ENCODE data around the gene AGER.

The AGER gene

DNA sequence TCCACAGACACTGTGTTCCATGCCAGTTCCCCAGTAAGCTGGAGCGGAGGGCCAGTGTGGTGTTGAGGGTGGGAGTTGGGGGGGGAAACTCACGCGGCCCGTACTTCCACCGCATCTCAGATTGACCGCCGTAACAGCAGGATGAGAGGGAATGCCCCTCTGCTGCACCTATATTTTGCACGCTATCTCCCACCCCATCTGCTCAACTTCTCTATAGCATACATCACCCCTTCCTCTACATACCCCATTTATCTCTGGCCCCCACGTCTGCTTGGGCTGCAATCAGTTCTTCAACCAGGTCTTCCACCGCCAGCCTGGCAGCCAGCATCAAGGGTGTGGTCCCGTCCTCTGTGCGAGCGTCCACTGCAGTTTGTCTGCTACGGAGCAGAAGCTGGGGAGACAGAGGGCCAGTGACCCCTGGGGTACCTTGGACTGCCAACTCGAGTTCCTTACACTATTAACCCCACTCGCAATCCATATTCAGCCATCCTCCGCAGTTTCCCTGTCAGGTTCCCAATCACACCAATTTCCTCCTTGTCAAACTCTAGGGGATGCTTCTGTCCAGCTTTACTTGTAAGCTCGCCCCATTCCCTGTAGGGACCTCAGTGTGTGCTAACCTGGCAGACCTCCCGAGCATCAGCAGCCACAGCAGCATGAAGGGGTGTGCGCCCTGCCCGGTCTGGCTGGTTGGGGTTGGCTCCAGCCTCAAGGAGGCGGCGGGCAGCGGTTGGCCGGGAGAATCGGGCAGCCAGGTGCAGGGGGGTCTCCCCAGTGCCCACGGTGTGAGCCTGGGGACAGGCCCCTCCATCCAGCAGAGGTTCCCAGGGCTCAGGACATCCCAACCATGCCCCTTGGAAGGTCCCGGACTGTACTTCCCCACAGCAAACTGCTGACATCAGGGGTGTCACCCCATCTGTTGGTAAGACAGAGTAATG is 12.9 kb upstream of the AGER start:
- CTCF ChIA-PET, result interaction anchor here (0.7 to 1.5 kb wide), 2 partner anchors 48 to 306 kb away, joined by 3 to 8 read pairs; no protein-coding TSS in a partner anchor
- TF ChIP-seq ZNF157 (tag by site-specific recombination; IDR thresholded peaks at IDR 0.05), result no peak
- no peak for TF ChIP-seq ZSCAN23 (tag by site-specific recombination; IDR thresholded peaks at IDR 0.05)
- no peak for TF ChIP-seq SALL2 (tag by site-specific recombination; IDR thresholded peaks at IDR 0.05; ENCODE audit: borderline replicate concordance)
- no peak for TF ChIP-seq ZNF121 (tag by site-specific recombination; IDR thresholded peaks at IDR 0.05)
- TF ChIP-seq, protein P1, sequence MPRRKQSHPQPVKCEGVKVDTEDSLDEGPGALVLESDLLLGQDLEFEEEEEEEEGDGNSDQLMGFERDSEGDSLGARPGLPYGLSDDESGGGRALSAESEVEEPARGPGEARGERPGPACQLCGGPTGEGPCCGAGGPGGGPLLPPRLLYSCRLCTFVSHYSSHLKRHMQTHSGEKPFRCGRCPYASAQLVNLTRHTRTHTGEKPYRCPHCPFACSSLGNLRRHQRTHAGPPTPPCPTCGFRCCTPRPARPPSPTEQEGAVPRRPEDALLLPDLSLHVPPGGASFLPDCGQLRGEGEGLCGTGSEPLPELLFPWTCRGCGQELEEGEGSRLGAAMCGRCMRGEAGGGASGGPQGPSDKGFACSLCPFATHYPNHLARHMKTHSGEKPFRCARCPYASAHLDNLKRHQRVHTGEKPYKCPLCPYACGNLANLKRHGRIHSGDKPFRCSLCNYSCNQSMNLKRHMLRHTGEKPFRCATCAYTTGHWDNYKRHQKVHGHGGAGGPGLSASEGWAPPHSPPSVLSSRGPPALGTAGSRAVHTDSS (tag by site-specific recombination; IDR thresholded peaks at IDR 0.05), result no peak
- TF ChIP-seq IKZF3 (tag by site-specific recombination; IDR thresholded peaks at IDR 0.05), result no peak
- 0 out of 2 replicates have a peak, but pooled peaks have one; percentile 7 for TF ChIP-seq HOXC10 (CRISPR knock-in tag; IDR thresholded peaks at IDR 0.05)
- TF ChIP-seq ZNF544 (tag by site-specific recombination; IDR thresholded peaks at IDR 0.05), result no peak
- no peak for TF ChIP-seq MYNN (tag by site-specific recombination; IDR thresholded peaks at IDR 0.05; ENCODE audit: borderline replicate concordance)
- no peak for TF ChIP-seq PRDM1 (tag by site-specific recombination; IDR thresholded peaks at IDR 0.05)
- no peak for TF ChIP-seq ZNF2 (tag by site-specific recombination; IDR thresholded peaks at IDR 0.05)
- TF ChIP-seq OVOL3 (tag by site-specific recombination; IDR thresholded peaks at IDR 0.05), result no peak
- TF ChIP-seq ZNF600 (tag by site-specific recombination; IDR thresholded peaks at IDR 0.05), result peak; percentile 86
- TF ChIP-seq ZNF214 (tag by site-specific recombination; IDR thresholded peaks at IDR 0.05; ENCODE audit: borderline replicate concordance), result no peak
- TF ChIP-seq ZNF510 (tag by site-specific recombination; IDR thresholded peaks at IDR 0.05; ENCODE audit: insufficient replicate concordance), result no peak
- TF ChIP-seq, protein P2, sequence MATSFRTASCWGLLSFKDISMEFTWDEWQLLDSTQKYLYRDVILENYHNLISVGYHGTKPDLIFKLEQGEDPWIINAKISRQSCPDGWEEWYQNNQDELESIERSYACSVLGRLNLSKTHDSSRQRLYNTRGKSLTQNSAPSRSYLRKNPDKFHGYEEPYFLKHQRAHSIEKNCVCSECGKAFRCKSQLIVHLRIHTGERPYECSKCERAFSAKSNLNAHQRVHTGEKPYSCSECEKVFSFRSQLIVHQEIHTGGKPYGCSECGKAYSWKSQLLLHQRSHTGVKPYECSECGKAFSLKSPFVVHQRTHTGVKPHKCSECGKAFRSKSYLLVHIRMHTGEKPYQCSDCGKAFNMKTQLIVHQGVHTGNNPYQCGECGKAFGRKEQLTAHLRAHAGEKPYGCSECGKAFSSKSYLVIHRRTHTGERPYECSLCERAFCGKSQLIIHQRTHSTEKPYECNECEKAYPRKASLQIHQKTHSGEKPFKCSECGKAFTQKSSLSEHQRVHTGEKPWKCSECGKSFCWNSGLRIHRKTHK (tag by site-specific recombination; IDR thresholded peaks at IDR 0.05), result no peak
- TF ChIP-seq, protein P3, sequence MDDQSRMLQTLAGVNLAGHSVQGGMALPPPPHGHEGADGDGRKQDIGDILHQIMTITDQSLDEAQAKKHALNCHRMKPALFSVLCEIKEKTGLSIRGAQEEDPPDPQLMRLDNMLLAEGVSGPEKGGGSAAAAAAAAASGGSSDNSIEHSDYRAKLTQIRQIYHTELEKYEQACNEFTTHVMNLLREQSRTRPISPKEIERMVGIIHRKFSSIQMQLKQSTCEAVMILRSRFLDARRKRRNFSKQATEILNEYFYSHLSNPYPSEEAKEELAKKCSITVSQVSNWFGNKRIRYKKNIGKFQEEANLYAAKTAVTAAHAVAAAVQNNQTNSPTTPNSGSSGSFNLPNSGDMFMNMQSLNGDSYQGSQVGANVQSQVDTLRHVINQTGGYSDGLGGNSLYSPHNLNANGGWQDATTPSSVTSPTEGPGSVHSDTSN (CRISPR knock-in tag; IDR thresholded peaks at IDR 0.05), result peak; percentile 13; the same call in 1 of the 2 replicates
- TF ChIP-seq, protein P4, sequence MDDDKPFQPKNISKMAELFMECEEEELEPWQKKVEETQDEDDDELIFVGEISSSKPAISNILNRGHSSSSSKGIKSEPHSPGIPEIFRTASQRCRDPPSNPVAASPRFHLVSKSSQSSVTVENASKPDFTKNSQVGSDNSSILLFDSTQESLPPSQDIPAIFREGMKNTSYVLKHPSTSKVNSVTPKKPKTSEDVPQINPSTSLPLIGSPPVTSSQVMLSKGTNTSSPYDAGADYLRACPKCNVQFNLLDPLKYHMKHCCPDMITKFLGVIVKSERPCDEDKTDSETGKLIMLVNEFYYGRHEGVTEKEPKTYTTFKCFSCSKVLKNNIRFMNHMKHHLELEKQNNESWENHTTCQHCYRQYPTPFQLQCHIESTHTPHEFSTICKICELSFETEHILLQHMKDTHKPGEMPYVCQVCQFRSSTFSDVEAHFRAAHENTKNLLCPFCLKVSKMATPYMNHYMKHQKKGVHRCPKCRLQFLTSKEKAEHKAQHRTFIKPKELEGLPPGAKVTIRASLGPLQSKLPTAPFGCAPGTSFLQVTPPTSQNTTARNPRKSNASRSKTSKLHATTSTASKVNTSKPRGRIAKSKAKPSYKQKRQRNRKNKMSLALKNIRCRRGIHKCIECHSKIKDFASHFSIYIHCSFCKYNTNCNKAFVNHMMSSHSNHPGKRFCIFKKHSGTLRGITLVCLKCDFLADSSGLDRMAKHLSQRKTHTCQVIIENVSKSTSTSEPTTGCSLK (tag by site-specific recombination; IDR thresholded peaks at IDR 0.05), result no peak
- TF ChIP-seq ZNF701 (tag by site-specific recombination; IDR thresholded peaks at IDR 0.05), result no peak
- no peak for TF ChIP-seq ZFP3 (tag by site-specific recombination; IDR thresholded peaks at IDR 0.05; ENCODE audit: low read depth)
- no peak for TF ChIP-seq ZNF48 (tag by site-specific recombination; IDR thresholded peaks at IDR 0.05)
- TF ChIP-seq ZNF416 (tag by site-specific recombination; IDR thresholded peaks at IDR 0.05), result no peak
- TF ChIP-seq ZNF155 (tag by site-specific recombination; IDR thresholded peaks at IDR 0.05), result no peak
- TF ChIP-seq, protein P5, sequence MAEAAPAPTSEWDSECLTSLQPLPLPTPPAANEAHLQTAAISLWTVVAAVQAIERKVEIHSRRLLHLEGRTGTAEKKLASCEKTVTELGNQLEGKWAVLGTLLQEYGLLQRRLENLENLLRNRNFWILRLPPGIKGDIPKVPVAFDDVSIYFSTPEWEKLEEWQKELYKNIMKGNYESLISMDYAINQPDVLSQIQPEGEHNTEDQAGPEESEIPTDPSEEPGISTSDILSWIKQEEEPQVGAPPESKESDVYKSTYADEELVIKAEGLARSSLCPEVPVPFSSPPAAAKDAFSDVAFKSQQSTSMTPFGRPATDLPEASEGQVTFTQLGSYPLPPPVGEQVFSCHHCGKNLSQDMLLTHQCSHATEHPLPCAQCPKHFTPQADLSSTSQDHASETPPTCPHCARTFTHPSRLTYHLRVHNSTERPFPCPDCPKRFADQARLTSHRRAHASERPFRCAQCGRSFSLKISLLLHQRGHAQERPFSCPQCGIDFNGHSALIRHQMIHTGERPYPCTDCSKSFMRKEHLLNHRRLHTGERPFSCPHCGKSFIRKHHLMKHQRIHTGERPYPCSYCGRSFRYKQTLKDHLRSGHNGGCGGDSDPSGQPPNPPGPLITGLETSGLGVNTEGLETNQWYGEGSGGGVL (tag by site-specific recombination; IDR thresholded peaks at IDR 0.05), result peak; percentile 36; the same call in 1 of the 2 replicates
- no peak for TF ChIP-seq ZNF785 (tag by site-specific recombination; IDR thresholded peaks at IDR 0.05)
- TF ChIP-seq GLI2 (tag by site-specific recombination; IDR thresholded peaks at IDR 0.05; ENCODE audit: borderline replicate concordance, low read depth), result no peak
- no peak for TF ChIP-seq ZBTB8A (tag by site-specific recombination; IDR thresholded peaks at IDR 0.05)
- no peak for TF ChIP-seq ZNF266 (tag by site-specific recombination; IDR thresholded peaks at IDR 0.05; ENCODE audit: low read depth)
- POLR2A ChIA-PET, result interaction anchor here (0.7 to 2.1 kb wide), 4 partner anchors 44 to 775 kb away, joined by 4 to 24 read pairs (median 4); partner anchors contain the start of gene FKBPL

More for the DNA sequence above, 12.9 kb upstream of the AGER start:
- no peaks in the 10 kb centered on the region for H3K36me3 ChIP-seq (ENCODE audit: control insufficient read depth in 2 of 2, insufficient read depth in 1 of 2, low read length in 2 of 2)
- H3K4me1 ChIP-seq (ENCODE audit: control insufficient read depth, insufficient read depth, low read length), result peaks cover 4% of the 10 kb centered on the region
- H3K9me3 ChIP-seq (ENCODE audit: control insufficient read depth, insufficient read depth, low read depth, low read length), result no peaks in the 10 kb centered on the region
- peak overlapping the region; percentile 72 for H3K4me3 ChIP-seq (ENCODE audit: low read depth, low read length)
- H3K27ac ChIP-seq (ENCODE audit: extremely low read depth, low read depth, low read length), result peak overlapping the region; percentile 97; the same call in 1 of the 2 replicates
